ENCODE data around the gene CELF2. TPM values are rescaled to one million over a fixed set of nuclear protein-coding genes. Genes with fewer than 3 reads are reported as not detected.
"Not testable (repeated sequence)": the region's sequence is repeated elsewhere in the genome, so short reads cannot be mapped to it uniquely, and the experiment has no call there.

CELF2 gene
- total RNA-seq, 1 experiment from 2014 or later: 0.27 TPM

DNA sequence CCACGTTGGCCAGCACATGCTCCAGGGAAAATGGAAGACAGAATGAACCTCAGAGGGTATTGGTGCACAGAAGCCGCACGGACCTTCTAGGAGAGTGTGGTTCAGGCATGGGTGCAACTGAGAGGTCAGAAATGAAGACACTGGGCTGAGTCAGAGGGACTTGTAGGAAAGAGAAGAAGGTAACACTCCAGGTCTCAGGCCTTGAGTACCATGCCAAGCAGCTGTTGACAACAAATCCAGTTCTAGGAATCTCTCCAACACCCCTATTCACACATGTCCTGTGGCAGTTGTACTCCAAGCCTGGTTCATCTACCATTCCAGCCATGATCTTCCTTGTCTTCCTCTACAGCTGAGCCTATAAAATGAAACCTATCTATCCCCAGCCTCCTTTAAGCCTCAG, 342.2 kb downstream of the CELF2 start:
- no peak for DNase-seq
- H3K4me3 ChIP-seq (ENCODE audit: low read depth, low read length): no peak overlapping the region
- intact Hi-C loops (cut with micrococcal nuclease; ENCODE audit: unreplicated experiment): no loop called here
- Mint-ChIP-seq H3K27ac (ENCODE audit: unreplicated experiment) (no peak overlapping the region), H3K9me3 (ENCODE audit: unreplicated experiment) (peaks cover 24% of the 10 kb centered on the region), H3K4me1 (ENCODE audit: low read depth, unreplicated experiment) (peaks cover 12% of the 10 kb centered on the region), H3K27me3 (ENCODE audit: insufficient read depth, unreplicated experiment) (no peaks in the 10 kb centered on the region), H3K4me3 (ENCODE audit: unreplicated experiment) (no peak overlapping the region), H3K36me3 (ENCODE audit: insufficient read depth, unreplicated experiment) (no peaks in the 10 kb centered on the region)
- CTCF ChIA-PET: no interaction called here
- H3K4me1 ChIP-seq: peaks cover 5% of the 10 kb centered on the region
- H3K9me3 ChIP-seq: peaks cover 5% of the 10 kb centered on the region
- no TSS peak for BruUV-seq (replicated peaks)
- H3K36me3 ChIP-seq (ENCODE audit: control insufficient read depth, insufficient read depth, low read length): no peaks in the 10 kb centered on the region
- no peaks in the 10 kb centered on the region; the same call in 1 of the 2 replicates for H3K27me3 ChIP-seq (replicated peaks; ENCODE audit: control insufficient read depth, insufficient read depth, low read length)
- POLR2A ChIA-PET: no interaction called here
- no peak for TF ChIP-seq CTCF (IDR thresholded peaks at IDR 0.05; ENCODE audit: insufficient read depth in 1 of 2, low read depth in 1 of 2, low read length in 1 of 2, severe bottlenecking in 1 of 2, unreplicated experiment in 1 of 2)

- no peaks in the 10 kb centered on the region; the same call in 1 of the 2 replicates for H3K27me3 ChIP-seq (replicated peaks; ENCODE audit: control insufficient read depth, insufficient read depth, low read length)
- intact Hi-C loops (cut with micrococcal nuclease; ENCODE audit: unreplicated experiment): no loop called here
- no peaks in the 10 kb centered on the region for H3K27me3 Mint-ChIP-seq (ENCODE audit: insufficient read depth, unreplicated experiment)
- H3K27ac Mint-ChIP-seq (ENCODE audit: unreplicated experiment): peak overlapping the region; percentile 52
- H3K4me3 Mint-ChIP-seq (ENCODE audit: unreplicated experiment): no peak overlapping the region
- ChIA-PET POLR2A (no interaction called here), CTCF (interaction anchor here (0.7 kb wide), 1 partner anchor 1255 kb away, joined by 3 read pairs; no protein-coding TSS in a partner anchor)
- H3K4me3 ChIP-seq (ENCODE audit: low read depth, low read length): no peak overlapping the region
- H3K9me3 Mint-ChIP-seq (ENCODE audit: unreplicated experiment): peaks cover 34% of the 10 kb centered on the region
- peaks cover 7% of the 10 kb centered on the region for H3K9me3 ChIP-seq
- no peaks in the 10 kb centered on the region for H3K36me3 Mint-ChIP-seq (ENCODE audit: insufficient read depth, unreplicated experiment)
- no peaks in the 10 kb centered on the region for H3K36me3 ChIP-seq (ENCODE audit: control insufficient read depth, insufficient read depth, low read length)
- H3K4me1 Mint-ChIP-seq (ENCODE audit: low read depth, unreplicated experiment): no peaks in the 10 kb centered on the region
- TF ChIP-seq CTCF (IDR thresholded peaks at IDR 0.05; ENCODE audit: insufficient read depth in 1 of 2, low read depth in 1 of 2, low read length in 1 of 2, severe bottlenecking in 1 of 2, unreplicated experiment in 1 of 2): no peak
- no TSS peak for BruUV-seq (replicated peaks)
- H3K4me1 ChIP-seq: peaks cover 5% of the 10 kb centered on the region
- DNase-seq: no peak
Observed at GRCh38 chr10:11363497-11363896, 345.8 kb downstream of the CELF2 start.

- peaks cover 7% of the 10 kb centered on the region for H3K9me3 ChIP-seq
- H3K27me3 ChIP-seq (replicated peaks; ENCODE audit: control insufficient read depth, insufficient read depth, low read length): no peaks in the 10 kb centered on the region; the same call in 1 of the 2 replicates
- no peak overlapping the region for H3K4me3 Mint-ChIP-seq (ENCODE audit: unreplicated experiment)
- H3K27me3 Mint-ChIP-seq (ENCODE audit: insufficient read depth, unreplicated experiment): no peaks in the 10 kb centered on the region
- H3K4me1 ChIP-seq: peaks cover 5% of the 10 kb centered on the region
- no TSS peak for BruUV-seq (replicated peaks)
- ChIA-PET CTCF (no interaction called here), POLR2A (interaction anchor here (0.6 kb wide), 1 partner anchor 1338 kb away, joined by 3 read pairs; no protein-coding TSS in a partner anchor)
- peaks cover 30% of the 10 kb centered on the region for H3K9me3 Mint-ChIP-seq (ENCODE audit: unreplicated experiment)
- H3K36me3 Mint-ChIP-seq (ENCODE audit: insufficient read depth, unreplicated experiment): no peaks in the 10 kb centered on the region
- DNase-seq: peak in 1 of 2 experiments; percentile 39
- no peaks in the 10 kb centered on the region for H3K36me3 ChIP-seq (ENCODE audit: control insufficient read depth, insufficient read depth, low read length)
- no peaks in the 10 kb centered on the region for H3K4me1 Mint-ChIP-seq (ENCODE audit: low read depth, unreplicated experiment)
- intact Hi-C loops (cut with micrococcal nuclease; ENCODE audit: unreplicated experiment): no loop called here
- TF ChIP-seq CTCF (IDR thresholded peaks at IDR 0.05; ENCODE audit: insufficient read depth in 1 of 2, low read depth in 1 of 2, low read length in 1 of 2, severe bottlenecking in 1 of 2, unreplicated experiment in 1 of 2): no peak
- no peak overlapping the region for H3K27ac Mint-ChIP-seq (ENCODE audit: unreplicated experiment)
- H3K4me3 ChIP-seq (ENCODE audit: low read depth, low read length): no peak overlapping the region
Observed at GRCh38 chr10:11364241-11364640, 346.6 kb downstream of the CELF2 start.

- H3K36me3 Mint-ChIP-seq (ENCODE audit: insufficient read depth, unreplicated experiment); H3K9me3 ChIP-seq; H3K4me1 Mint-ChIP-seq (ENCODE audit: low read depth, unreplicated experiment); H3K4me3 ChIP-seq (ENCODE audit: low read depth, low read length); H3K4me1 ChIP-seq; BruUV-seq (replicated peaks); H3K4me3 Mint-ChIP-seq (ENCODE audit: unreplicated experiment); H3K36me3 ChIP-seq (ENCODE audit: control insufficient read depth, insufficient read depth, low read length); H3K27ac Mint-ChIP-seq (ENCODE audit: unreplicated experiment); CTCF ChIA-PET; POLR2A ChIA-PET; DNase-seq; intact Hi-C loops (cut with micrococcal nuclease; ENCODE audit: unreplicated experiment); H3K27me3 ChIP-seq (replicated peaks; ENCODE audit: control insufficient read depth, insufficient read depth, low read length); H3K27me3 Mint-ChIP-seq (ENCODE audit: insufficient read depth, unreplicated experiment): not testable (repeated sequence)
- peaks cover 18% of the 10 kb centered on the region for H3K9me3 Mint-ChIP-seq (ENCODE audit: unreplicated experiment)
Observed at GRCh38 chr10:11366889-11367288, 349.2 kb downstream of the CELF2 start.
